WERI-Rb-1 (cell line): Measurements from ENCODE around the gene ADAM33.

Experiments
- DNase-seq: peaks from one replicate; pipeline ENCODE4 v3.0.0-alpha.2; 2020
- H3K27ac ChIP-seq: fragments of 250-450 bp; sonication (Bioruptor Pico); 2 replicates; pipeline ENCODE4 v1.5.1; 2020; ENCODE audit warnings: mild to moderate bottlenecking, moderate library complexity
- H3K27me3 ChIP-seq: fragments of 250-450 bp; sonication (Bioruptor Pico); 2 replicates; pipeline ENCODE4 v1.5.1; 2021; ENCODE audit warnings: mild to moderate bottlenecking, low read depth, moderate library complexity; ENCODE audit not compliant: insufficient read depth, severe bottlenecking
- H3K36me3 ChIP-seq: fragments of 250-450 bp; sonication (Bioruptor Pico); 2 replicates; pipeline ENCODE4 v1.5.1; 2020; ENCODE audit warnings: mild to moderate bottlenecking, moderate library complexity
- H3K4me3 ChIP-seq: 2 replicates; pipeline ENCODE4 v1.5.1; 2011; ENCODE audit warnings: low read depth, mild to moderate bottlenecking, control low read depth, low read length
- H3K9me3 ChIP-seq: fragments of 250-450 bp; sonication (Bioruptor Pico); 2 replicates; pipeline ENCODE4 v1.5.1; 2021; ENCODE audit warnings: mild to moderate bottlenecking, moderate library complexity; ENCODE audit not compliant: severe bottlenecking
- CTCF ChIP-seq: IDR thresholded peaks from 2 replicates; pipeline ENCODE4 v1.5.1; 2011; ENCODE audit warnings: low read depth, mild to moderate bottlenecking, control low read depth, inconsistent platforms, low read length

Gene ADAM33

GRCh38 chr20:3705491-3705969 is 23.7 kb upstream of the ADAM33 start:
- DNase-seq = no peak
- Histone ChIP-seq H3K9me3 (no peaks in the 10 kb centered on the region), H3K27me3 (no peaks in the 10 kb centered on the region), H3K36me3 (no peaks in the 10 kb centered on the region), H3K4me3 (no peak overlapping the region), H3K27ac (no peak overlapping the region)
- TF ChIP-seq CTCF = no peak

GRCh38 chr20:3704087-3704486 is 22.3 kb upstream of the ADAM33 start:
- TF ChIP-seq CTCF = no peak
- Histone ChIP-seq H3K4me3 (no peak overlapping the region), H3K27me3 (no peaks in the 10 kb centered on the region), H3K9me3 (no peaks in the 10 kb centered on the region), H3K36me3 (no peaks in the 10 kb centered on the region), H3K27ac (no peak overlapping the region)
- no peak for DNase-seq

- Histone ChIP-seq H3K27ac (no peak overlapping the region), H3K9me3 (no peaks in the 10 kb centered on the region), H3K4me3 (no peak overlapping the region), H3K36me3 (no peaks in the 10 kb centered on the region), H3K27me3 (no peaks in the 10 kb centered on the region)
- no peak for DNase-seq
- TF ChIP-seq CTCF = no peak
Measured at GRCh38 chr20:3702611-3703391, 21.0 kb upstream of the ADAM33 start.

GRCh38 chr20:3701061-3701998 is 19.5 kb upstream of the ADAM33 start:
- Histone ChIP-seq H3K27ac (no peak overlapping the region), H3K9me3 (peaks cover 3% of the 10 kb centered on the region), H3K4me3 (no peak overlapping the region), H3K36me3 (no peaks in the 10 kb centered on the region), H3K27me3 (no peaks in the 10 kb centered on the region)
- TF ChIP-seq CTCF = no peak
- no peak for DNase-seq

- H3K27ac ChIP-seq = no peak overlapping the region
Measured at GRCh38 chr20:3699037-3699436, 17.2 kb upstream of the ADAM33 start.

More at GRCh38 chr20:3699037-3699436, 17.2 kb upstream of the ADAM33 start:
- Histone ChIP-seq H3K27me3 (no peaks in the 10 kb centered on the region), H3K36me3 (no peaks in the 10 kb centered on the region), H3K9me3 (peaks cover 5% of the 10 kb centered on the region), H3K4me3 (no peak overlapping the region)
- no peak for DNase-seq
- TF ChIP-seq CTCF = no peak
